PFSK-1 (cell line): Measurements from ENCODE around the gene LDLRAD3.

Source experiments
- FOXP2 ChIP-seq: optimal IDR thresholded peaks from 2 replicates; pipeline ENCODE3; 2011; ENCODE audit warnings: borderline replicate concordance, control low read depth, inconsistent platforms; ENCODE audit not compliant: insufficient read depth; ENCODE audit errors: extremely low read length, extremely low read depth
- POLR2AphosphoS5 ChIP-seq: IDR thresholded peaks from 2 replicates; pipeline ENCODE4 v1.6.1; 2012; ENCODE audit warnings: low read depth, mild to moderate bottlenecking, control low read depth, low read length, moderate library complexity
- REST ChIP-seq, 2 experiments: IDR thresholded peaks; 2 replicates each; pipeline versions ENCODE4 v1.6.1 to v1.8.0; 2011 to 2012; ENCODE audit warnings: low read depth in 2 of 2, low read length in 2 of 2, control low read depth in 1 of 2, inconsistent platforms in 1 of 2, mild to moderate bottlenecking in 1 of 2, moderate library complexity in 1 of 2; ENCODE audit not compliant: insufficient read depth in 1 of 2
- SIN3A ChIP-seq: IDR thresholded peaks from 2 replicates; pipeline ENCODE4 v1.6.1; 2012; ENCODE audit warnings: mild to moderate bottlenecking, low read length, moderate library complexity, borderline replicate concordance; ENCODE audit not compliant: insufficient read depth
- TAF1 ChIP-seq: IDR thresholded peaks from 2 replicates; pipeline ENCODE4 v1.6.1; 2012; ENCODE audit warnings: low read length, control low read depth, borderline replicate concordance; ENCODE audit not compliant: insufficient read depth

LDLRAD3 gene

GRCh38 chr11:36235750-36236149 is 291.9 kb downstream of the LDLRAD3 start:
- TF ChIP-seq TAF1 (no peak), POLR2AphosphoS5 (no peak), REST (IDR thresholded peaks at IDR 0.05; ENCODE audit: insufficient read depth in 1 of 2, low read depth in 2 of 2, low read length in 2 of 2) (no peak), SIN3A (no peak), FOXP2 (no peak)

- TF ChIP-seq FOXP2 (no peak), POLR2AphosphoS5 (no peak), REST (IDR thresholded peaks at IDR 0.05; ENCODE audit: insufficient read depth in 1 of 2, low read depth in 2 of 2, low read length in 2 of 2) (no peak), SIN3A (no peak), TAF1 (no peak)
These were observed 293.5 kb downstream of the LDLRAD3 start for GRCh38 chr11:36237391-36237790.

- TF ChIP-seq POLR2AphosphoS5 (no peak), FOXP2 (no peak), SIN3A (no peak), REST (IDR thresholded peaks at IDR 0.05; ENCODE audit: insufficient read depth in 1 of 2, low read depth in 2 of 2, low read length in 2 of 2) (no peak), TAF1 (no peak)
These were observed 294.3 kb downstream of the LDLRAD3 start for GRCh38 chr11:36238036-36238631.

- TF ChIP-seq SIN3A, result no peak
These were observed 295.0 kb downstream of the LDLRAD3 start for GRCh38 chr11:36238881-36239280.

GRCh38 chr11:36239636-36240035 is 295.8 kb downstream of the LDLRAD3 start:
- no peak for TF ChIP-seq SIN3A
- TF ChIP-seq REST (IDR thresholded peaks at IDR 0.05; ENCODE audit: insufficient read depth in 1 of 2, low read depth in 2 of 2, low read length in 2 of 2), result no peak
- TF ChIP-seq TAF1, result no peak
- no peak for TF ChIP-seq FOXP2
- no peak for TF ChIP-seq POLR2AphosphoS5
